OCI-M1 (cell line): Measurements from ENCODE around the gene CYP4V2.

Experiments
- DNase-seq: peaks from one replicate; lab custom pipeline; 2025; lab: John Stamatoyannopoulos, UW

CYP4V2 gene

DNA sequence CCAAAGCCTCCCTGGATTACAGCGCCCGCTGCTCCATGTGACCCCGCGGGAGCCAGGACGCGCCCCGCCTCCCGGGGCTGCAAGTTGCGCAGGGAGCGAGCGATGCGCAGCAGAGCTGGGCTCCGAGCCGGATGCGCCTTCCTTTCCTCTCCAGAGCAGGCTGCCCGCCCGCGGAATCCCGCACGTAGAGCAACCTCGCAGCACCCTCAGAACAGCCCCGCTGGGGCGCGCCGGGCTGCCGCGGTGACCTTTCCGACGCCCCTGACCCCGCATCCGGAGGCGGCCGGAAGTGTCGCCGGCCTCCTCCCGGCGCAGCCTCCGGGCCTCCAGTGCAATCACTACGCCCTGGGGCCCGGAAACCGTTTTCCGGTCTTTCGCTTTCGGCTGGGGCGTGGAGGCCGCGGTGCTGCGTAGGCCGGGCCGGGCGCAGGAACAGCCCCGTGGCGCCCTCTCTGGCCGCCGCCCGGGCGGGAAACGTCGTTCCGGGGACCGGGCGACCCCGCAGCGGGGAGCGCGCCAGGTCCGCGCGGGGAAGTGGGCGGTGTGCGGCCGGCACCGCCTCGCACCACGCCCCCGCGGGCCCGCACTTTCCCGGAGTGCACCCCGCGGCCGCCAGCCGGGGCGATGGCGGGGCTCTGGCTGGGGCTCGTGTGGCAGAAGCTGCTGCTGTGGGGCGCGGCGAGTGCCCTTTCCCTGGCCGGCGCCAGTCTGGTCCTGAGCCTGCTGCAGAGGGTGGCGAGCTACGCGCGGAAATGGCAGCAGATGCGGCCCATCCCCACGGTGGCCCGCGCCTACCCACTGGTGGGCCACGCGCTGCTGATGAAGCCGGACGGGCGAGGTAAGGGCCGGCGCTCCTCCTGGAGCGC lies at the start of gene CYP4V2:
Gene CYP4V2 (plus strand): TSS at position 368 of the 866 bp plus-strand sequence. CDS start 257 bp downstream, at position 625.
- DNase-seq, result peak; percentile 94

DNA sequence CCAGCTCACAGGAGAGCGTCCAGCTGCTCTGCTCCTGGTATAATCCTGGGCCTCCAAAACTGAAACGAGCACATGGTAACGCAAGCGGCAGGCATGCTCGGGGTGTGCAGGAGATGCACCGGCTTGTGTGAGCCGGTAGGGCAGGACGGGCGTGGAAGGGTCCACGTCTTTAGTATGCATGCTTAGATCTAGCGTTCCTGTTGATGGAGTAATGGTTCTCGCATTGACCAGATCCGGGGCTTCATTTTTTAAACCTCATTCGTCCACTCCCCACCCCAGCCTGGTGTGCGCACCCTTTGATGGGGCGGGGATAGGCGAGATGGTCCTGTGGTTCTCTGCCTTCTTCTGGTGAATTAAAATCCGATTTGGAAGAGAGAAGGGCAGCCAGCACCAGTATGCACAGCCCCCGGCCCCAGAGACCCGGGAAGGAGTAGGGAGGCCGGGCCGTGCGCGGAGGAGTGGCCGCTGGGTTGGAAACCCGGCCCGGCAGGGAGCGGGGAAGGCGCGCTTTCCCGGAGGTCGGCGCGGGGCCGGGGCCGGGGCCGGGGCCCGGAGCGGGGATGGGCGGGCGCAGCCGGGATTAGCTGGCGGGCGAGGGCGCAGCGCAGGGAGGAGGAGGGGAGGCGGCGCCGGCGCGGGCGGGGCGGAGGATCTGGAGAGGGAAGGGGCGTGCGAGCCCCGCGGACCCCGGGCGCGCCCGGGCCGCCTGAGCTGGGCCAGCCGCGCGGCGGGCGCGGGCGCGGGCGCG lies 47.0 kb upstream of the CYP4V2 start:
- DNase-seq, result no peak

DNA sequence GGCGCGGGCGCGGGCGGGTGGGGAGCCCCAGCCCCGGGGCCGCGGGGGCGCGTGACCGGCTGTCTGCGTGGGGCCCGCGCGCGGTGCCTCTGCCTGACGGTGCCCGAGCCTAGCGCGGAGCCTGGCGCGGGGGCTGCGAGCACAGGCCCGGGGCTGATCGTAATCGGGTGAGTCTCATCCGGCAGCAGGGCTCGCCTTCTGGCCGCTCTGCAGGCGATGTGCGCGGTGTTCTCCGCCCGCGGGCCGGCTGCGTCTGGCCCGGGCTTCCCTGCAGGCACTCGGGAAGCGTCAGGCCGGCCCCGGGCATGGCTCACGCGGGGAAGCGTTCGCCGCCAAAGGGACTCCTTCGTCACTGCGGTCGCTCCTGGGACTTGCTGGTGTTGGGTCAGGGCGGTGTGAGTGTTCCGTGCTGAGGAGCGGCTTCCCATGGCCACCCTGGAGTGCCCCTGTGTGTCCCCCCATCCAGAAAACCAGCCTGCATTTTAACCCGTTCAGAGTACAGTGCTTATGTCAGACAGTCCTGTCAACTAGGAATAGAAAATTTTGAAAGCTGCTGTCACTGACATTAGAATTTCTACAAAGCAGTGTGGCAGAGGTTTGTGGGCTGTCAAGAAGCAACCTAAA lies 46.3 kb upstream of the CYP4V2 start:
- peak; percentile 65 for DNase-seq

DNA sequence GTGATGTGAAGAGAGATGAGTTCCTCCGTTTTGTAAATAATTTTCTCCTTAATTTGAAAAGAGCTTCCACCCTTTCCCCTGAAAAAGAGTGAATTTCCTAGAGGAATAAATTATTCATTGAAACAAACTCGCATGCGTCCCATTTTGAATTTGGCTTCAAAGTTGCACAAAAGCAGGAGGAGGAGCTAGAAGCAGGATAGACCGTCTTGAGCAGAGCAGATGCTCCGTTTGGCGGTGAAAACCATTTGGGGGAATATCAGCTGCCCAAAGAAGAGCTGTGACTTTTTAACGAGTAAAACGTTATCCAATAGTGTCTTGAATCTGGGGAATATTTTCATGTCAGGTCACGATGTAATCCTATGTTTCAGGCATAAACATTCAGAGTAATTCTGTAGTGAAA lies 44.9 kb upstream of the CYP4V2 start:
- no peak for DNase-seq

DNA sequence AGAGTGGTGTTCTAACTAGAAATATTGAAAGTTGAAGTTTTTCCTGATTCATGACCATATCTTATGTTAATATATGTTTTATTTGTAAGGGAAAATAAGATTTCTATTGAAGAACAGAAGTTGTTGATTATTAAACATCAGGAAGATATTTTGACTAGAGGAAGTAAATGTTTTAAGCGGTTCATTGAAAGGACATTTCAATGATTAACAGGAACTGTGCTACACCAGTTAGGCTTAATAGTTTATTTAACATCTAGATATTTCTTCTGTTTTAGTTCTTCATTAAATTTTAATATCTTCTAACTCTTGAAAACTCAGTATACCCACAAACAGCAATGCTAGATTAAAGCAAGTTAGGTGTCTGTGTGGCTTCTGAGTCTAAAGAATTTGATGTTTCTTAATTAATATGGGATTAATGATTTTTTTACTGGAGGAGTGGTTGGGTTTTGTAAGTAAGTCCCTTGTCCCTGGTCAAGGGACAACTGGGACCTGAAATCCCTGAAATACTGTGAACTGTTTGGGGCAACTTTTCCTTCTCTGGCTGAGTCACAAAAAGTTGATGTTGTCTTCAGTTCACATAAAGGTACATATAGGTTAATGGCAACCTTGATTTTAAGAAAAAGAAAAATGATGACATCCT lies 42.9 kb upstream of the CYP4V2 start:
- no peak for DNase-seq

DNA sequence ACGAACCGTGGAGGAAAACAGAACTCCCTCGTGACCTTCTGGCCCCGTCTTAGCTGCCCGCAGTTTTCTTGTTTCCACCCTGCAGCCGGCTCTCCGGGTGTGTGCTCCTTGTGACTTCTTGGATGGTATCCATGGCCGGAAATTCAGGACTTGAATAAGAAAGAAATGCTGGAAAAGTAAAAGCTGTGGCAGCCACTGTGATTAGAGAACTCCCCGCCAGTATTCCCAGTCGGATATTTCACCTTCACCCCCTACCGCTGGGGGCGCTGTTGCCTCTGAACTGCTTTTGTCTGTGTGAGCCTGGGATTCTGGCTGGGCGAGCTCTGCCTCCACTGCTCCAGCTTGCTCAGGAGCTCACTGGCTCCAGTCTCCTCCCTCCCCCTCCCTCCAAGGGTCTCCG lies 41.5 kb upstream of the CYP4V2 start:
- DNase-seq, result no peak

DNA sequence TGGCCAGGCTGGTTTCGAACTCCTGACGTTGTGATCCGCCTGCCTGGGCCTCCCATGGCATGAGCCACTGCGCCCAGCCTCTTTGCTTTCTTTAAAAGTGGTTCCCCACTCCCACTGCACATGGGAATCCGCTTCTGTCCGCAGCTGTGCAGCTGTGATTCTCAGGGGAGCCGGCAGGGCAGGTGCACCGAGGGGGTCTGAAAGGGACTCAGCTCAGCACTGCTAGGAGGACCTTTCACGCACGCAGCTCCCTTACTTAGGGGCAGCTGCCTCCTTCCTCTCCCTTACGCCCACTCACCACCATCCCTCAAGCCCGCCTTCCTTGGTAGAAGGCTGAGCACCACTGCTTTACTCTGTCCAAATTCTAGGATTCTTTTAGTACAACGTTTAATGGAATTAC lies 40.4 kb upstream of the CYP4V2 start:
- DNase-seq, result no peak

DNA sequence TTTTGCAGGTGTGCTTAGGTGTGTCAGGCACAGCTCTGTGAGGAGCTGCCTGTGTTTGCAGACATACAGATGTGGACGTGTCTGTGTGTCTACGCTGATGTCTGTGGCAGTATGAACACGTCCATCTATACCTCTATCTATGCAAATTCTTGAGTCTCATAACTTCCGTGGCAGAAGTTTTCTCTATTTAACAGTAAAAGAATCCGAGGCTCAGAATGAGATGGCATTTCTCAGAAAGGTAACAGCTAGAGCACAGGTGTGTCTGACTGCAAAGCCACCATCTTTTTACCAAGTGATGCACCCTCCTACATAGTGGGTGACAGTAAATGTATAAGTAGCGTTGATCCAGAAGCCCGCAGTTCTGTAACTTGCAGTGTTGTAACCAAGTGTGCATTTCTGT lies 39.9 kb upstream of the CYP4V2 start:
- no peak for DNase-seq

DNA sequence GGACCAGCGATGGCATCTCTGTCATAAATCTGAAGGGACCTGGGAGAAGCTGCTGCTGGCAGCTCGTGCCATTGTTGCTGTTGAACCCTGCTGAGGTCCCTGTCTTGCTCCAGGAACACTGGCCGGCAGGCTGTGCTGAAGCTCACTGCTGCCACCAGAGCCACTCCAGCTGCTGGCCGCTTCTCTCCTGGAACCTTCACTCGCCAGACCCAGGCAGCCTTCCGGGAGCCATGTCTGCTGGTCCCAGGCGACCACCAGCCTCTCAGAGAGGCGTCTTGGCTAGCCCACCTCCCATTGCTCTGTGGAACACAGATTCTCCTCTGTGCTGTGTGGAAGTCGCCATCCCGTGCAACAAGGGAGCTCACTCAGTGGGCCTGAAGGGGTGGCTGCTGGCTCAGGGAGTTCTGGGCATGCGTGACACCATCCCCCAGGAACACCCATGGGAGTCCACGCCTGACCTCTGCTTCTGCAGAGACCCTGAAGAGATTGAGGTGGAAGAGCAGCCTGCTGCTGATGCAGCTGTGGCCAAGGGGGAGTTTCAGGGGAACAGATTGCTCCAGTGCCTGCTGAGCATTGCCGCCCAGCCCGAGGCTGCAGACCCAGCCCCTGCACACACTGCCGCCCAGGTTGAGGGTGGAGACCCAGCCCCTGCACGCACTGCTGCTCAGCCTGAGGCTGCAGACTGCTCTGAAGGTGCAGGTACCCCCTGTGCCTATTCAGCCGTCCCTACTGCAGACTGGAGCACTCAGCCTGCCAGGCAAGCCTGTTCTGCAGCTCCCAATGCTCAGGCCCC lies 33.1 kb upstream of the CYP4V2 start:
- DNase-seq, result no peak

DNA sequence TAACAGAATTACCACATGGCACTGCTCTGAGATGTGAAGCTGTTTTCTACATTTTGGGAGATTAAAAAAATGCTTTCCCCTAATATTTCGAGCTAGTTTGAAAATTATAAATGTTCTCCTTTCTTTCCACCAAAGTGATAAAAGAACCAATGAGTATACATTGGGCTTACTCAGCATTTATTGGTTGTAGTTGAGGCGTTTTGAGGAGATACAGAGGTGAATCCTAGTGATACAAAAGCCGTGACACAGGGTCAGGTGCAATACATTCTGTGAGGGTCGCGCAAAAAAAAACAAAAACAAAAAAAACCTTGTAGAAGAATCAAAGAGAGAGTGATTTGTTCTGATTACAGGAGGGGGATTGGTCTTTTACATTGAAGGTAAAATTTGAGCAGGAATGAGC lies 32.4 kb upstream of the CYP4V2 start:
- no peak for DNase-seq

DNA sequence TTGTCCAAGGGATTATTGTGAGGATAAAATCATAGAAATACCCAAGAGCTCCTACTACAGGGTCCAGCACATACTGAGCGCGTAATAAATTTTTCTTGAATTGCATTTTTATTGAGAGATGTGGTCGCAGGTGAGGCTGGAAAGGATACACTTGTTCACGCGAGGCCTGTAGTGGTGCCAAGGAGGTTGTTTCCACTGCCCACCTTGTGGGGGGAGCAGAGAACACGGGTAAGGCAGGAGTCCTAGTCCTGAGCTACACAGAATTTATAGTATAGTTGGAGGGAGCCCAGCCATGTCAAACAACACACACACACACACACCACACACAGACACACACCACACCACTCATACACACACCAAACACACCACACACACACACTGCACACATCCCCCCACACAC lies 31.8 kb upstream of the CYP4V2 start:
- no peak for DNase-seq

DNA sequence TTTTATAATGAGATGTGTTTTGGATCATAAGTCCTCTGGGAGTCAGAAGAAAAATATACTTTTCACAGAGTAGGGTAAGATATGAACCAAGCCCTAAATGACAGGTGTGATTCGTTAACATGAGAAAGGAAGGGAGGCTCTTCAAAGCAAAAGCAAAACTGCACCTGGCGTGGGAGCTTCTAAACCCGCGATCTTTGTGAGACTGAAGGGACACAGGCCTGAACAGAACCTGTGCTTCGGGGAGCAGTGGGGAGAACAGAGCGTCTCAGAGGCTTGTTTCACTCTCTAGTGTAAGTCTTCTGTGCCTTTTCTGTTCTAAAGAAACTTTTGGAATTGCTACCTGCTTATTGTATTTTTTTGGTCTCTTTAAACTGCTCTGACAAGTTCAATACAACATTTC lies 30.2 kb upstream of the CYP4V2 start:
- DNase-seq, result no peak

DNA sequence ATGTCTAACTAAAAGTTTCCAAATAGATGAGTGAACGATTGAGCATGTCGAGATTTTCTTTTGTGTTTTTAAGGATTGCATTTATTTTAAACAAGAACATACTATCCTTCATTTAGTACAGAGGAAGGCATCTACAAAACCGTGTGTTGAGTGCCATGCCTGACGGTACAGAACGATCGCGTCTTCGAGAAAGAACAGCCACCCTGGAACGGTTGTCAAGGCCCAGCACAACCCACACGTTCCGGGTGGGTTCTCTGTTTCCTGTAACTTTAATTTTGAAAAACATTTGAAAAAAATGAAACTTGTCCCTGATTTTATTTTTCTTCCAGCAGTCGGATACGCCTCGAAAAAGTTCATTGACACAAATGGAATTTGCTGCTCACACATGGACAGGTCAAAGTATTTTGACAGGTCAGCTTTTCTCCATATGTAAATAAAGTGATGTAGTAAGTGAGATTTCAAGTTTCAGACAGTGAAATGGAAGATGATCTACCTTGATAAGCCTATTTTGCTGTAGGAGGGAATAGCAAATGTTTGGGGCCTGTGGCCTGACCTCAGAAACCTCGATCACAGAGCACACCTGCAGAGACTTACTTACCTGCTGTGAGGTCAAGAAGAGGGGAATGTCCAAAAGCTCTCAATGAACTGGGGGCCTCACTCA lies 24.4 kb upstream of the CYP4V2 start:
- DNase-seq, result no peak

DNA sequence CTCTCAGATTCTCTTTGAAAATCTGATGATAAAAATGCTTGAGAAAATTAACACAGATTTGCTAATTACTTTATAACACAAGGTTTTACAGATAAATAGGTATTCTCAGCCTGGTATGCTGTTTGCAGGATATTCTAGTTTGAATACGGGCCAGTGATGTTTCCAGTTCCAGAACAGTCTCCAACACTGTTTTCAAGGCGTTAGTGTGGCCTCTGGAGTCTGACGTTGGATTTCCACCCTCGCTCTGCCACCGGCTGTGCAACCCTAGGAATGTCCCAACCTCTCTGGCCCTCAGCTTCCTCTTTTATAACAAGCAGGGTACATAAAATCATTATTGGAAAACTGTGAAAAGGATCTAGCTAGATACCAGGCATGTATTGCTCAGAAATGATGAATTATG lies 23.8 kb upstream of the CYP4V2 start:
- no peak for DNase-seq

DNA sequence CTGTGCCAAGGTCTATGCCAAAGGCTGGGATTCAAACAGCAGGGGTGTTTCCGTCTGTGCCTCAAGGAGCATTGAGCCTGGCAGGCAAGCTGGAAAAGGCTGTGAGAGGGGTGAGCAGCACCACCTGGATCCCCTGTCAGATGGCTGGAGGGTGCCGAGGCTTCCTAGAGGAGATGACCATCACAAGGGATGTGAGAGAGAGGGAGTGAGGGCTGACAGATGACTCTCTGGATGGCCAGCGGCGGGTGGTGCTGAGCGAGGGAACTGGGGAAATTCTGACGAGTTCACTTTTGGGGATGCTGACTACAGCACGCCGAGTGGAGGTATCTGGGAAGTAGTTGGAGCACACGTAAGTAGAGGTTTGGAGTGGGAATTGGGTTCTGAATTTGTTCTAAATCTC lies 22.6 kb upstream of the CYP4V2 start:
- DNase-seq, result no peak

DNA sequence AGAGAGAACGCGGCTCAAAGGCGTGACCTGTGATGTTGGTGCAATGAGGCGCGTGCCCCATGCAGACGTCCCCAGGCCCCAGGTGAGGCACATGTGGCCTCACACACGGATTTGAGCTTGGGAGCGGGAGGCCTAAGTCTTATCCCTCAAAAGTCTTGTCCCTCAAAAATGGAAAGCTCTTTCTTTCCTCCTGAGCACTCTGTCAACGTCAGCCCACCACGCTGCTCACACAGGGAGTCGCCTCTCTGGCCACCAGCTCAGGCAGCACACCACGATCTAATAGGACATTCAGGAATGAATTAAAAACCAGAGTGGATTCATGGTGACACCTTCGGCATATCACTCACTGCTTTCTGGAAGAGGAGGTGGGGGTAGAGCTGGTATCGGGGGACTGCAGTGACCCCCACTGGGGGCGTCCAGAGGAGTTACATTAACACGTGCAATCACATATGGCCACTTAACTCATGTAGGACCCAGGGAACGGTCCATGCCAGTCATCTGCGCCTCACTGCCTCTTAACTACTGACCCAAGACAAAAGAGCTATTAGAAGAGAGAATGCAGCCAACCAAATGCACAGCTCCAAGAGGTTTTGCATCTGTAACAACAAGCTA lies 21.9 kb upstream of the CYP4V2 start:
- DNase-seq, result no peak

DNA sequence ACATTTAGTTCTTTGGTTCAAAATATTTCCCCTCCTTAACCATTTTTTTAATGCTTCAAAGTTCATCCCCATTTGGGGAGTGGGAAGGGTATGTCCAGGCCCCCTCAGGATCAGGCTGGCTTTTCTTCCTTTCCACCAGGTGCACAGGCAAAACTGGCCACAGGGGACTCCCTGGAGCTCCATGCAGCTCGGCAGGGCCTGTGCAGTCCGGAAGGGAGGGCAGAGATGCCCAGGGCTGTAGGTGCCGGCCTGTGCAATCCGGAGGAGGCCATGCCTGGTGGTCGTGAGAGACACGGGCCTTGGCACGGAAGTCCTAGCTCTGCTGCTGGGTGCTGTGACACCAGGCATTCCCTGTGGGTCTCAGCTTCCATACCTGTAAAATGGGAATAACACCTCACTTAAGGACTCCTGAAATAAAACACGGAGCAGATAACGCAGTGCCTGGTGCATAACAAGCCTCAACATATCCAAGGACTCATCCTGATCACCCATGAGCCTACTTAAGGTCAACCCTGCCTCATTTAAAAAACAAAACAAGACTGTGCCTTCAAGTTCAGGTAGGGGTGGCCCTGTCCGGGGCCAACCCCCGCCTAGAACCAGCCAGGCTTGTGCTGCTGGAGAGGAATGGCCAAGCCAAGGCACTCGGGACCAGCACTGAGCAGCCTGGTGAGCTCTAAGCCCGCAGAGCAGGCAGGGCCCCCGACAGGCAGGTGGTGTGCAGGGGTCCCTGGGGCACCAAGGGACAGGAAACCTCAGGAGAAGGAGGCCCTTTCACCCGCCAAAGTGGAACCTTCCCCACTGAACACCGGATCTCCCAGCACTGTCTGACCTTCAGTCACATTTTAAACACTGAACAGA lies 21.2 kb upstream of the CYP4V2 start:
- DNase-seq, result no peak

DNA sequence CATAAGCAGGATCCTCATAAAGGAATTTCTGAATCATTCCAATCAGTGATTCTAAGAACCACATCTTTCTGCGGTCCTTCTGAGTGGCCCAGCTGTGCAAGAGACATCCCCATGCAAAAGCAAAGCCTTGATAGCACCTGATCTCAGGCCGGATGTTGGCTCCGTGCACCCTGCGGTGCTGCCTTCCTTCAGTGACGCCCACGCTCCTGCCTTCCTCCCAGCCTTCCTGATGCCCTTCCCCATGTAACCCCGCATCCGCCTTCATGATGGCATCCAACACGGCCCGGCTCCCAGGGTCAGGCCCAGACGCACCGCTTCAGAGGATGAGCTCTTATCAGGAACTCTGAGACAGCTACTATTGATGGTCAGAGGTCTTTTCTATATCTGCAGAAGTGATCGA lies 20.4 kb upstream of the CYP4V2 start:
- no peak for DNase-seq

DNA sequence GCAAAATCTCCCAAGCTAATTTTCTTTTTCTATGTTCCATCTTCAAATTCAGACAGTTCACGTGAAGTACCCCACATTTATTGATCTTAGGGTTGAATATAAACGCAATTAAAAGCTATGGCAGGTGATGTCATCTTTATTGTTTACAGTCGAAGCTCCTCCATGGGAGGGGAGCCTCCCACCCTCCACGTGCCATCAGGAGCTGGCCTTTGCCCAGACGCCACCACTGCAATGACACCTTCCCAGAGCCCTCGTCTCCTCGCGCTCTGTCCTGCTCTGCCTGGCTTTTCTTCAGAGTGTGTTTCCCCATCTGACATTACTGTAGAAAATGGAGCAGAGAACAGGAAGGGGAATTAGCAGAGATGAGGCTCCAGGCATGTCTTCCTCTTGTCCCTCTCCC lies 18.8 kb upstream of the CYP4V2 start:
- no peak for DNase-seq

DNA sequence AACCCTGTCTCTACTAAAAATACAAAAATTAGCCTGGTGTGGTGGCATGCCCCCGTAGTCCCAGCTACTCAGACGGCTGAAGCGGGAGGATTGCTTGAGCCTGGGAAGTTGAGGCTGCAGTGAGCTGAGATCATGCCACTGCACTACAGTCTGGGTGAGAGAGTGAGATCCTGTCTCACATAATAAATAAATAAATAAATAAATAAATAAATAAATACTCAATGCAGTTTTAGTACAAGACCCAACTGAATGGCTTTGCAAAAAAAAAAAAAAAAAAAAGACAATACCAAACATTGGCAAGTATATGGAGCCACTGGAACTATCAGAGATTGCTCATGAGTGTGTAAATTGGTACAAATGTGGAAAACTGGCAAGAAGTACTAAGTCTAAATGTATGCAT lies 3.3 kb upstream of the CYP4V2 start:
- no peak for DNase-seq
